ENCODE measurements around the gene RBCK1.

Gene RBCK1

DNA sequence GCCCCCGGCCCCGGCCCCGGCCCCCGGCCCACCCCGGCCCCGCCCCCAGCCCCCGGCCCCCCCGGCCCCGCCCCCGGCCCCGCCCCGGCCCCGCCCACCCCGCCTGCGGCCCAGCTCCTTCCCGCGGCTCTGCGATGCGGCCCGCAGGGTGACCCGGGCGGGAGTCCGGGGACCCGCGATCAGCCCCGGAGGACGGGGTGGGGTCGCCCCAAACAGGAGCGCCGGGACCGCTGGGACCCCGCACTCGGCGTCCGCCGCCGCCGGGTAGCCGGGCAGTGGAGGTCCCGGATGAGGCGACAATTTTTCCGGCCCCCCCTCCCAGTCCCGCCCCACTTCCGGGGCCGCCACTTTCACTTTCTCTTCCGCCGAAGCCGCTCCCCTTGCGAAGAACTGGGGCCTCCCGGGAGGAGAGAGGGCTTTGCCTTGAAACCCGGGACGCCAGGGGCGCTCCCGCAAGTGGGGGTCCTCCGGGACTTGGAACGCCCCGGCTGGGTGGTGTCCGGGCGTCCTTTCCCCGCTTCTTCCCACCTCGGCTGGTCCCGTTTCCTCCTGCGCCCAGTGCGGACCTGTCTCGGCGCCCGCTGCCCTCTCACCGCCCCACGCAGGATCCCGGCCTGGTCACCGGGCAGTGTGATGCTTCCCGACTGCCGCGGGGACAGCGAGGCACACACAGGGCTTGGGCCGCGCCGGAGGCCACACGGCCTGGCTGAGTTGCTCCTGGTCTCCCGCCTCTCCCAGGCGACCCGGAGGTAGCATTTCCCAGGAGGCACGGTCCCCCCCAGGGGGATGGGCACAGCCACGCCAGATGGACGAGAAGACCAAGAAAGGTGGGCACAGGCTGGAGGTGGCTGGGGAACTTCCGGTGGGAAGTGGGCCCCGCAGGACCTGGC, at the start of gene RBCK1:
TSS of gene RBCK1 (plus strand) at position 347 of the 890 bp plus-strand sequence. CDS start at position 806, 459 bp downstream.
- CTCF ChIA-PET = interaction anchor here (0.8 to 1.6 kb wide), 19 partner anchors 9 to 129 kb away, joined by 3 to 9 read pairs (median 4); partner anchors contain the start of gene TRIB3
- TF ChIP-seq, protein P1, sequence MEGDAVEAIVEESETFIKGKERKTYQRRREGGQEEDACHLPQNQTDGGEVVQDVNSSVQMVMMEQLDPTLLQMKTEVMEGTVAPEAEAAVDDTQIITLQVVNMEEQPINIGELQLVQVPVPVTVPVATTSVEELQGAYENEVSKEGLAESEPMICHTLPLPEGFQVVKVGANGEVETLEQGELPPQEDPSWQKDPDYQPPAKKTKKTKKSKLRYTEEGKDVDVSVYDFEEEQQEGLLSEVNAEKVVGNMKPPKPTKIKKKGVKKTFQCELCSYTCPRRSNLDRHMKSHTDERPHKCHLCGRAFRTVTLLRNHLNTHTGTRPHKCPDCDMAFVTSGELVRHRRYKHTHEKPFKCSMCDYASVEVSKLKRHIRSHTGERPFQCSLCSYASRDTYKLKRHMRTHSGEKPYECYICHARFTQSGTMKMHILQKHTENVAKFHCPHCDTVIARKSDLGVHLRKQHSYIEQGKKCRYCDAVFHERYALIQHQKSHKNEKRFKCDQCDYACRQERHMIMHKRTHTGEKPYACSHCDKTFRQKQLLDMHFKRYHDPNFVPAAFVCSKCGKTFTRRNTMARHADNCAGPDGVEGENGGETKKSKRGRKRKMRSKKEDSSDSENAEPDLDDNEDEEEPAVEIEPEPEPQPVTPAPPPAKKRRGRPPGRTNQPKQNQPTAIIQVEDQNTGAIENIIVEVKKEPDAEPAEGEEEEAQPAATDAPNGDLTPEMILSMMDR (IDR thresholded peaks at IDR 0.05; ENCODE audit: control extremely low read depth, extremely low read depth, low read depth, missing control alignments) = no peak
- POLR2A ChIA-PET = interaction anchor here (1.4 kb wide), 1 partner anchor 10 kb away, joined by 9 read pairs; no protein-coding TSS in a partner anchor
- DNase-seq (ENCODE audit: extremely low spot score) = peak; percentile 99

DNA sequence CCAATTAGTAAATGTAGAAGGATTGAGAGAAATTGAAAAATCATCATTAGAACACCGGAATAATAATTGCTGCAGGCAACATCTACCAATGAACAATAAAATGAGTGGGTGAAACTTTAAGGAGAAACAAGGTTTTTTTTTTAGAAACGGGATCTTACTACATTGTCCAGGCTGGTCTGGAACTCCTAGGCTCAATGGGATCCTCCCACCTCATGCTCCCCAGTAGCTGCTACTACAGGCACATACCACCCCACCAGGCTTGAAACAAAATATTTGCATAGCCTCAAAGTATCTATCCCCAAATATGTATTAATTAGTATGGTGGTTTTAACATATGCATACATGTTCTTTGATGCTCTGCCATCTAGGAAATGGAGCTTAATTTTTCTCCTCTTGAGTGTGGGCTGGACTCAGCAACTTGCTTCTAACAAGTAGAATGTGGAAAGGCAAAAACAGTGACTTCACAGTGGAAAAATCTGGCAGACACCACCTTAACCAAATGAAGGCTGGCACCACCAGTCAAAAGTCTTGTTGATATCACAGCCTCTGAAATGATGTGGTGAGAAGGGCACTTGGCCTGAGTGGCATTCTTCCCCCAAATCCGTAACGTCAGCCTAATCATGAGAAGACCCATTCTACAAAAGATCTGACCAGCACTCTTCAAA, 49.1 kb upstream of the RBCK1 start:
- POLR2A ChIA-PET = no interaction called here
- CTCF ChIA-PET = no interaction called here
- TF ChIP-seq, protein P1 (IDR thresholded peaks at IDR 0.05; ENCODE audit: control extremely low read depth, extremely low read depth, low read depth, missing control alignments) = no peak
- DNase-seq (ENCODE audit: extremely low spot score) = no peak

DNA sequence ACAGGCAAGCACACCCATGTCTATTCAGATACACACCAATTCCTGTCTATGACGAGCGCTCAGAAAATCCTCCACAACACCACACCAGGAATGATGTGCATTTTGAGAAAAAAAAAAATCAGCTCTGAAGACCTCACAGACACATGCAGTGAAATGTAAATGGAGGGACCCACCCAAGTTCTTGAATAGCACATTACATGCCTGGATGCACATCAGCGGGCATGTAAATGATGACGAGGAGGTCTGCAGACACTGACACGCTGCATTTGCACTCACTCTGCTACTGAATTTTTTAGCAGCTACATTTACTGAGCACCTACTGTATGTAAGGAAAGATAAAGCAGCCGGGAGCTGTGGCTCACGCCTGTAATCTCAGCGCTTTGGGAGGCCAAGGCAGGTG, 46.5 kb upstream of the RBCK1 start:
- CTCF ChIA-PET = interaction anchor here (0.9 to 3.3 kb wide), 5 partner anchors 11 to 287 kb away, joined by 3 to 20 read pairs (median 4); no protein-coding TSS in a partner anchor
- TF ChIP-seq, protein P1 (IDR thresholded peaks at IDR 0.05; ENCODE audit: control extremely low read depth, extremely low read depth, low read depth, missing control alignments) = no peak
- DNase-seq (ENCODE audit: extremely low spot score) = no peak
- POLR2A ChIA-PET = no interaction called here

DNA sequence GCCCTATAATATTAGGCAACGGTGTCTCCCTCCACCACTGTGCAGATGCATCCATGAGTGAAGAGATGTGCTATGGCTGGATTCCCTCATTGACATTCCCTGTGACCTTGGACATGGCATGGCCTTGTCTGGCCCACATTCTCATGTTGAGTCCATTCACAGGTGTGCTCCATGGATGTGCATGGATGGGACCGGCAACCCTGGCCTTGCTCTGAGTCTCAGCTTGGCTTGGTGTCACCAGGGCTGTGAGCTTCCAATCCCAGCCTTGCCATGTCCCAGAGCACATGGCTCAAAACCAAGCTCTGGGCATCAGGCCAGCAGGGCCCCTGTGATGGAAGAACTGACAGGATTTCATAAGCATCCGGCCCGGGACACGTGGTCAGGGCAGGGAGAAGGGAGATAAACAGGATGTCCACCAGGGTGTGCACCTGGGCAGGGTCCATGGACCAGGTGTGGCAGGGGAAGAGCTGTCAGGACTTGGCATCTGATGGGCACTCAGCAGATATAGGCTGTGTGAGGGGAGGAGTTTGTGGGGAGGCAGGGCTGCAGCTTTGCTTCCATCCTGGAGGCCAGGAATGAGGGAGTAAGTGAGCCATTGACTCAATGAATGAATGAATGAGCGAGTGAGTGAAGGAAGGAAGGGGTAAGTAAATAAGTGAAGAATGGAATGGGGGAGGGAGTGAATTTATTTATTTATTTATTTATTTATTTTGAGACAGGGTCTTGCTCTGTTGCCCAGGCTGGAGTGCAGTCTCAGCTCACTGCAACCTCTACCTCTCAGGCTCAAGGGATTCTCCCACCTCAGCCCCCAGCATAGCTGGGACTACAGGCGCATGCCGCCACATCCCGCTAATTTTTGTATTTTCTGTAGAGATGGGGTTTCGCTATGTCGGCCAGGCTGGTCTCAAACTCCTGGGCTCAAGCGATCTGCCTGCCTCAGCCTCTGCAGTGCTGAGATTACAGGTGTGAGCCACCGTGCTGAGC, 45.5 kb upstream of the RBCK1 start:
- ChIA-PET POLR2A (no interaction called here), CTCF (interaction anchor here (0.9 to 9.9 kb wide), 9 partner anchors 8 to 376 kb away, joined by 3 to 74 read pairs (median 4); no protein-coding TSS in a partner anchor)
- TF ChIP-seq, protein P1 (IDR thresholded peaks at IDR 0.05; ENCODE audit: control extremely low read depth, extremely low read depth, low read depth, missing control alignments) = peak; percentile 20
- DNase-seq (ENCODE audit: extremely low spot score) = no peak

DNA sequence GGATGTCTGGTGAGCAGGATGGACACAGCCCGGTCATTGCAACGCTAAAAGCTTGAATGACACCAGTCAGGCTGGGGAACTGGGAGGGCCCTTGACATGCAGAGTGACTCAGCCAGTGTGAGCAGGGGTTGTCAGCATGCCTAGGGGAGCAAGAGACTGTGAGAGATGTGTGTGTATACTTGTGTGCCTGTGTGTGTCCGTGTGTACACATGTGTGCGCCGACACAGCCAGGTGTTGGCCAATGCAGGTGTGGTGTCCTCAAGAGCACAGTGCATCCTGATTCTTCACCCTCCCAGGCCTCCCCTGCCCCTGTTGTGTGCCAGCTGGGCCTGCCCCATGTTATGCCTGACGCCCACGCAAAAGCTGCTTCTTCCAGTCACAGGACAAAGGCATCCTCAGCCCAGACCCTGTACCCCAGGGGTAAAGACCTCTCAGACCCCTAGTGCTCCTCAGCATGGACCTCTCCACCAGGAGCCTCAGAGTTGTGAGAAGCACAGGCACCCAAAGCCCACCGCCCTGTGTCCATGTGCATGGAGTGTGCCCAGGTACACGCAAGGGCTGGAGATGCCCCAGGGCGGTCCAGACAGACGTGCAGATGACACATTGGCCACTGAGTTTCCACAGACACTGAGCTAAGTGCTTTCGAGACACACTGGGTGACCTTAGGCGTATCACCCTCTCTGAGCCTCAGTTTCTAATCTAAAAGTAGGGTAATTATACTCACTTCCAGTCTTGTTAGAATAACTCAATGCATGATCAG, 44.6 kb upstream of the RBCK1 start:
- CTCF ChIA-PET = interaction anchor here (1.1 to 9.9 kb wide), 5 partner anchors 9 to 375 kb away, joined by 3 to 74 read pairs (median 5); no protein-coding TSS in a partner anchor

More for the DNA sequence above, 44.6 kb upstream of the RBCK1 start:
- POLR2A ChIA-PET = no interaction called here
- no peak for DNase-seq (ENCODE audit: extremely low spot score)
- TF ChIP-seq, protein P1 (IDR thresholded peaks at IDR 0.05; ENCODE audit: control extremely low read depth, extremely low read depth, low read depth, missing control alignments) = no peak

Data from GM10248 (cell line).